ENCODE results near the gene CSF2.
A peak's percentile ranks its signal among the peaks of the same experiment; 100 is the strongest.

The CSF2 gene

DNA sequence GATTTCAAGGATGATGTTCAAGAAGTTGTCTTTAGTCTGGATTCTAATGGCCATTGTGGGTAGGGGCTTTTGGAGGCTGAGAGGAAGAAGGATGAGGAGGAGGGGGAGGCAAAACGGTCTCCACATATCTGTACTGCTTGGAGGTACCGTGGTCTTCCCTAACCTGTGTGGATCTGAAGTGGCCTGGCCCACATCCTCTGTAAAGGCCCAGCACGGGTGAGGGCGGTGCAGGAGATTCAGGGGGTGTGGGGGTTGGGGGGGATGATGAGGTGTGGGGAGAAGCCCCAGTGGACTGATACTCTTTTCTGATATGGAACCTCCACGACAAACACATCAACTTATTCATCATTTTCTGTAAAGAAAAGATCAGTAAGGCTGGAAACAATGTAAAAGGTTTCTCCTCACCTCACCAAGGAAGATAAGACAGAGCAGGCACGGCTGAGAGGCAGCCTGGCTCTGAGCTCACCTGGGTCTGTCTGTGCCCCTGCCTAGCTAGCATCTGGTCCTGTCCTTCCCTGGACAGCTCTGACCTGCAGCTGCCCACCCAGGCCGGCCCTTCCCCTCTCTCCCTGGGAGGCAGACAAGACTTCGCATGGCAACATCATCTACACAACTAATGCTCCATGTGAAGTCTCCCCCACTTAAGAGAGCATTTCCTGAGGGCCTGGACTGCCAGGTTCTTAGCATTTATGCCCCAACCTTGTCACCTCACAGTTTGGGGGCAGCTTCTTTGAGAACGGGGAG, 18.7 kb upstream of the CSF2 start:
- no peak for DNase-seq (ENCODE audit: low read depth)

DNA sequence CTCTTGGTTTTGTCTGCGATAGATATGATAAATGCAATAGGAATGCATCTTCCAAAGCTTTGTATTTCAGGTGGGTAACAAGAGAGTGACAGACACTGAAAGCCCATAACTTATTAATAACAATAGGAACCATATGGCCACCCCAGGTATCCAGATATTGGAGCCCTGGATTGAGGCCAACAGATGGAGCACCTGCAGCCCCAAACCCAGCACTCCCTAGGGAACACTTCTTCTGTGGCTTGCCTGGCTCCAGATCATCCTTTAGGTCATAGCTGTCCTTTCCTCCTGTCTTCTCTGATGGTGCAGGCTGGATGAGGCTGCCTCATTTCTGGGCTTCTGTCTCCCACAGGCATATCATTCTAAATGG, 18.2 kb upstream of the CSF2 start:
- DNase-seq (ENCODE audit: low read depth), result no peak

DNA sequence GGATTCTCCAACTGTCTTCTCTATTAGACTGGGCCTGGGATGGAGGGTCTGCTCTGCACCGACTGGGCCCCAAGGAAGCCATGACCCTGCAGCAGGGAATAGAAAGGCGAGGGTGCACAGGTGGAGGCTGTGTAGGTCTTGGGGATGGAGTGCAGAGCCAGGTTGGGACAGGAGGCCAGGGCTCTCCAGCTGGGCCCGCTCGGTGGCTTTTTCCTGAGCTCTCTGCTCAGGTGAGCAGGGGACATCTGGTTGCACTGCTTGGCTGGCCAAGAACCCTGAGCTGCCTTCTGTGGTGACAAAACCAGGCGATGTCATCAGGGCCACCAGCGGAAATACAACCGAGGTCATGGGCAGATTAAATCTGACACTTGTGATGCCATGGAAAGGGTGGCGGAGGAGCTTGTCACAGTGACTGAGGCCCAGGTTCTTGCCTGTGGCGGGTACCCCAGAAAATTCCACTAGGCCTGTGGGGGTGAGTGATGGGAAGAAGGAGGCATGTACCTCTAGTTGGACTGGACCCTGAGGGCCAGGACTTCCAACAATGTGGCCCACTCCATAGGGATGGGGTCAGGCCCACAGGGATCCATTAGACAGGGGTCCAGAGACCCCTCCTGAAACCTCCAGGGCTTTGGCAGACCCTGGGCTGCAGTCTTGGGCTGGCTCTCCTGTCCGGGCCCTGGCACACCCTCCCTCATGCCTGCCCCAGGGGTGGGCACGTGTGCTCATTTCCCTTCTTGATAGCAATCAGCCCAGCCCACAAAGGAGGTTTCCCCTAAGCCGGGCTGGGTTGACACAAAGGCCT, 17.6 kb upstream of the CSF2 start:
- peak; percentile 51 for DNase-seq (ENCODE audit: low read depth)

DNA sequence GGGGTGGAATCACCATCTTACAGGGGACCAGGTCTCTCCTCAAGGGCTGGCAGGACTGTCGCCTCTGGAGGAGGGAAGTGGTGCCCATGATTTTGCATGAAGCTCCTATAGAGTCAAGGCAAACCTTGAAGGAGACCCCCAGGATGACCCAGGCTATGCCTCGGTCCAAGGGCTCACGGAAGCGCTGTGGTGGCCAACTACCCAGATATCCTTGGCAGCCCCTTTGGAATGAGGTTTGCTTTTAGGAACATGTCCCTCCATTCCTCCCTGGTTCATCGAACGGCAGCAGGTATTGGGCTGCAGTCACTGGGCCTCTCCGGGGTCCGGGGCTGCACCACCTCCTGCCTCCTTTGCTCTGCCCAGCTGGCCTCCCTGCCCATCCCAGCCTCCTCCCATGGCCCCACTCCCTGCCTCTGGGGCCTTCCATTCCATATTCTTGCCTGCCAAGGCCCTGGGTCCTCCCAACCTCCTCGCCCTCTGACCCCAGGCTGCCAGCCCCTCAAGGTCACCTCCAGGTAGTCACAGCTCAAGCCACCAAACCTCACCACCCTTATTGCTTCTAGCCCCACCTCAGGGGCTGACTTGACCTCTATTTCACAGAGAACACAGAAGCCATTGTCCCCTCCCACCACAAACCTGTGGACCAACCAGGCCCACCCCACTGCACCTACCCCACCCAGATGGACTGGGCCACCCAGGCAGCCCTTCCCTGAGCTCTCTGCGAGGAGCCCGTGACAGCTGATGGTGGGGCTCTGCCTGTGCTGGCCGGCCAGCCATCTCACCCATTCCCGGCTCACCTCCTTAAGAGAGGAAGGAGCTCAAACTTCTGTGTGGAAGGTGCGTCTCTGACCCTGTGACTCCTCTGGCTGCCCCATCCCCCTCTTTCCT, 16.7 kb upstream of the CSF2 start:
- DNase-seq (ENCODE audit: low read depth), result no peak

DNA sequence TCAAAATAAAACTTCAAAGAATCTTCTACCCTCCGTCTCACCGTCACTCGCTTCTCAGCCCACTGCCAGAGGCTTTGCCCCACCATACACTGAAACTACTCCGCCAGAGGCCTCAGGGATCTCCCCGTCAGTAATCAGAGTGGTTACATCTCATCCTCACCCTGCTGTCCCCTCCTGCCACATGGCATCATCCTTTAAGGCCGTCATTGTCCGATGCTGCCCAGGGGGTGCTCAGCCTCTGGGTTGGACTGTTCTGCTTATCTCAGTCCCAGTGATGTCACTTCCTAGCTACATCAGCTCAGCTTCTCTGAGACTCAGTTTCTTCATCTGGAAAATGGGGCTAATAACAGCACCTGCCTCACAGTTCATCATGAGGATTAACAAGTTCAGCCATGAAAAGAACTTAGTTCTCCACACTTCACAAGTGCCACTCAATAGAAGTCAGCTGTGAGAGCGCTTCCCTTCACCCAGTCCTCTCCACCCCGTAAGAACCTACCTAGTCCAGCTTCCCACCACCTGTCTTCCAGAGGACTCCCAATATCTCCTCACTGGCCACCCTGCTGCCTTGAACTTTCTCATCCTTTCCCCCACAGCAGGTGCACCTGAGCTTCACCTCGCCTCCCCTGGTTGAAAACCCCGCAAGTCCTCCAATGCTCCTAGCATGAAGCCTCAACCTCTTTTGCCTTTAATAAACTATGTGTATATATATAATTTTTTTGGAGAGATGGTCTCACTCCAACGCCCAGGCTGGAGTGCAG, 15.9 kb upstream of the CSF2 start:
- DNase-seq (ENCODE audit: low read depth), result no peak

DNA sequence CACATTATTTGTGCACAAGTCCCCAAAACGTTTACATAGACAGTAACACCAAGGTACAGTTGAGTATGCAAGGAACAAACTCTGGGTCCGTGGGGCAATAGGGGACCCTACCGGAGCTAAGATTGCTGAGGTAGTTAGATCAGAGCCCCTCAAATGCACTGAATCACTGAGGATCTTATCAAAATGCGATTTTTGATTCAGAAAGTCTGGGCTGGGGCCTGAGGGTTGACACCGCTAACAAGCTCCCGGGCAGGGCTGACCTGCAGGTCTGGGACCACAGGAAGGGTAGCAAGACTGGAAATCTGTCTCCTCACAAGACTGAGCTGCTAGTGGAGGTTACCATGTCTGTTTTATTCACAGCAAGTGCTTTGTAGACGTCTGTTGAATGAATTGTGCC, 14.9 kb upstream of the CSF2 start:
- no peak for DNase-seq (ENCODE audit: low read depth)

DNA sequence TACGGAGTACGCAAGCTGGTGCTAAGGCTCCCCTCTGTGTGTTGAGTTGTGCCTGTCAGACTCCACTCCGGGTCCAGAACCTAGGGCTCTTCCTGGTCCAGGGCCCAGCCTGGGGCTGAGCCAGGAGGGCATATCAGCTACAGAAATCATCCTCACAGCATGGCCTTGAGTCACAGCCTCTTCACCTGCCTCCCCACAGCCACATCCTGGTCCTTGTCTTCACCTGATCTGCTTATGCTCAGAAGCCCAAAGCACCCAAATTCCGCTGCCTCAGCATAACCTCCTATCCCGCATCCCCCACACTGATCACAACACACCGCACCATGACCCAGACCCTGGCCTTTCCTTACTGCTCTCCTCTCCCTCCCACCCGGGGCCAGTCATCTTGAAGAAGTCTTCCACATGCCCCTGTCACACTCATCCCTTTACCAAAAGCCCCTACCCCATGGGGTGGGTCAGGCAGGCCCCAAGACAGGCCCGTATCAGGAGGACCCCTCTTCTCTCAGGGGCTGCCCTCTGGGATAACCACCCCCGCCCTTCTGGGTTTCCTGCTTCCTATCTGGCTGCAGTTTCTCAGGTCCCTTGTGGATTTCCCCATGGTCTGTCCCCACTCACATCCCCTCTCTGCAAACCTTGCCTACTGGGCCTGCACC, 14.4 kb upstream of the CSF2 start:
- DNase-seq (ENCODE audit: low read depth), result no peak

DNA sequence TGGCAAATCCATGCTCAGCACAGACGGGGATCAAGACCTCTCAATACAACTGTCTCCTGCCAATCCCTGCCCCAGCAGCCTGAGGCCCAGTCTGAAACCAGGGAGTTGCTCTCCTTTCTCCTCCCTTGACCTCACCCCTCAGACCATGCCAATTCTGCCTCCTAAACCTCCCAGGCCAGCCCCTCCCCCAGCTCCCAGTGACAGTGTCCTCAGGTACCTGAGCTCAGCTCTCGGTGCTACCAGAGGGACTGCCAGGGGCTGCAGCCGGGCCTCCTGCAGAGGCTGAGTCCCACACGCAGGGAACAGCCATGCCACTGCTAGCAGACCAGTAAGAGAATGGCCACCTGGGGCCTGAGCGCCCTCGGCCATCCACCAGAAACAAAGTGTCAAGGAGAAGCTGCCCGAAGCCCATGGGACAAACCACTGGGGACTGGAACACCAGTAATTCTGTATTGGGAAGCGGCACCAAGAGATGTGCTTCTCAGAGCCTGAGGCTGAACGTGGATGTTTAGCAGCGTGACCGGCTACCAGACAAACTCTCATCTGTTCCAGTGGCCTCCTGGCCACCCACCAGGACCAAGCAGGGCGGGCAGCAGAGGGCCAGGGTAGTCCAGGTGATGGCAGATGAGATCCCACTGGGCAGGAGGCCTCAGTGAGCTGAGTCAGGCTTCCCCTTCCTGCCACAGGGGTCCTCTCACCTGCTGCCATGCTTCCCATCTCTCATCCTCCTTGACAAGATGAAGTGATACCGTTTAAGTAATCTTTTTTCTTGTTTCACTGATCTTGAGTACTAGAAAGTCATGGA, 13.7 kb upstream of the CSF2 start:
- no peak for DNase-seq (ENCODE audit: low read depth)

DNA sequence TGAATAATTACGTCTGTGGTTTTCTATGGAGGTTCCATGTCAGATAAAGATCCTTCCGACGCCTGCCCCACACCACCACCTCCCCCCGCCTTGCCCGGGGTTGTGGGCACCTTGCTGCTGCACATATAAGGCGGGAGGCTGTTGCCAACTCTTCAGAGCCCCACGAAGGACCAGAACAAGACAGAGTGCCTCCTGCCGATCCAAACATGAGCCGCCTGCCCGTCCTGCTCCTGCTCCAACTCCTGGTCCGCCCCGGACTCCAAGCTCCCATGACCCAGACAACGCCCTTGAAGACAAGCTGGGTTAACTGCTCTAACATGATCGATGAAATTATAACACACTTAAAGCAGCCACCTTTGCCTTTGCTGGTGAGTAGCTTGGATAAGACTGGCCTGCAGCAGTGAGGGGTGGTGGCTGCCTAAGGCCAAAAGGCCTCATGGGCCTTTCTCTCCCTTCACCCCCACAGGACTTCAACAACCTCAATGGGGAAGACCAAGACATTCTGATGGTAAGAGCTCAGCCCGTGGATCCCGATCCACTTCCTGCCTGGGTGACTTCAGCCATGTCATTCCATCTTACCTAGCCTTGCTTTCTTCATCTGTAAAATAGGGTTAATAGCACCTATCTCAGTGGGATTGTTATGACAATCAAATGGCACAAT, 13.0 kb upstream of the CSF2 start, which contains the start of gene IL3:
IL3 (plus strand) TSS at position 155 of the 661 bp plus-strand sequence; CDS start at position 207, 52 bp downstream.
- no peak for DNase-seq (ENCODE audit: low read depth)

DNA sequence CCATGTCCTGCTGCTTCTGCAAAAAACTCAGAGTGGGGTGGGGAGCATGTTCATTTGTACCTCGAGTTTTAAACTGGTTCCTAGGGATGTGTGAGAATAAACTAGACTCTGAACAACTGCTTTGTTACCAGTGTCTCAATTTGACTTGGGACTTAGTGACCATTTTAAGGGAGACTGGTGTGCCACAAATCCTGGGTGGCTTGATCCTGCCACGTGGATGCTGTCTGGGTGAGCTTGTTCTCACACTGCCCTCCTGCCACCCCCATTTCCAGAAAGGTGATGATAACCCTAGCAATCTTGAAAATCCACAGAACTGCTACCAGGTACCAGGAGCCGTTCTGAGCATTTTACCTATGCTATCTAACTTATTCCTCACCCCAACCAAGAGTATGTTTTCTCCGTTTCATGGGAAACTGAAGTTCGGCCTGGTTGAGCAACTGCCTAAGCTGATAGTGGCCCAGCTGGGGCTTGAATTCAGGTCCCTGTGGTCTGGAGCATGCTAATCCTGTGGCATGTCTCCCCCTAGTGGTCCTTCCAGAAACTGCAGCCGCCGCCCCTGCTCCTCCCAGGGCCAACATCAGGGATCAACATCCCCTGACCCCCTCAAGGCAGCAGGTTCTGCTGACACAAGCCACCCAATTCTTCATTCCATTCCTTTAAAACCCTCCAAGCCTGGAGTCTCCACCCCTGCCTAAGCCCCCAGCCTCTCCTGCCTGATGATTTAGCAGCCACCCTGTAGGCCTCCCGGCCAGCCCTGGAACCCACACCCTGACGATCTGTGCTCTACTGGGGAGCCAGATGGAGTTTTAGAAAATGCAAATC, 10.3 kb upstream of the CSF2 start:
- peak; percentile 58 for DNase-seq (ENCODE audit: low read depth)

DNA sequence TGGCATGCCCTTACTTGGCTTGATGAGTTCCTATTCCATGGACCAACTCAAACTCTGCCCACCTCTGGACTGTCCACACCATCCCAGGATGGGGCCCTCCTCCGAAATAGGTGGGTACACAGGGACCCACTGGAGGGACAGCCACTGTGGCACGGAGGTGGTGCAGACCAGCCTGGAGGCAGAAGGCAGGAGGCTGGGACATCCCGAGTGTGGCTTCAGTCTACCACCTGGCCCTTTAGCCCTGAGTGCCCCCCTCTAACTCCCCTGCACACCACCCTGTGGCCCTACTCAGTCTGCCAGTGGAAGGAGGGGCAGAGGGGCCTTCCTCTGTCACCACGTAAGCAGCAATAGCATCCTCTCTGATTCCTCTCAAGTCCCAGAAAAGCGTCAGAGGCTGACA, 9.4 kb upstream of the CSF2 start:
- no peak for DNase-seq (ENCODE audit: low read depth)

DNA sequence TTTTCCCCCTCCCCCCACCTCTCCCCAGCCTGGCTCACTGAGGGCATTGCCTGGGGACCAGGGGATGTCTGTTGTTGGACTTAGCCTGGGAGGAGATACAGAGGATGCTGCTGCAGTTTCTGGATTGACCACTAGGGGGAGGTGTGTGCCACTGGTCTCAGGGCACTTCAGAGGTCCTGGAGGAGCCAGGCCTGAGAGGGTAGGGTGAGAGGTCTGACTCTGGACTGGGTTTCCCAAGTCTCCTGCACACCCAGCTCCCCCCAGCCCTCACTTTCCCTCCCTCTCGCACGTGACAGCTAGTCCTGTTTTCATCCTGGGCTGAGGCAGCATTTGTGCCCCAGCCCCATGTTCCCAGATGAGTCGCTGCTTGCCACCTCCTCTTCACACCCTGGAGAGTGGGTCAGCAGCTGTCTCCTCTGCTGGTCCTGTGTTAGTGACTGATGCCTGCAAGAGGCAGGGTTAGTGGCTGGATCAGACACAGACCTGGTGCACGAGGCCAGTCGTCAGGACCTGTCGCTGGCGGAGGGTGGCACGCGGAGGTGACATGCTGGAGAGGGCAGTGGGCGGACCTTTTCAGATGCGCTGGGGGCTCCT, 8.8 kb upstream of the CSF2 start:
- DNase-seq (ENCODE audit: low read depth), result peak; percentile 72

DNA sequence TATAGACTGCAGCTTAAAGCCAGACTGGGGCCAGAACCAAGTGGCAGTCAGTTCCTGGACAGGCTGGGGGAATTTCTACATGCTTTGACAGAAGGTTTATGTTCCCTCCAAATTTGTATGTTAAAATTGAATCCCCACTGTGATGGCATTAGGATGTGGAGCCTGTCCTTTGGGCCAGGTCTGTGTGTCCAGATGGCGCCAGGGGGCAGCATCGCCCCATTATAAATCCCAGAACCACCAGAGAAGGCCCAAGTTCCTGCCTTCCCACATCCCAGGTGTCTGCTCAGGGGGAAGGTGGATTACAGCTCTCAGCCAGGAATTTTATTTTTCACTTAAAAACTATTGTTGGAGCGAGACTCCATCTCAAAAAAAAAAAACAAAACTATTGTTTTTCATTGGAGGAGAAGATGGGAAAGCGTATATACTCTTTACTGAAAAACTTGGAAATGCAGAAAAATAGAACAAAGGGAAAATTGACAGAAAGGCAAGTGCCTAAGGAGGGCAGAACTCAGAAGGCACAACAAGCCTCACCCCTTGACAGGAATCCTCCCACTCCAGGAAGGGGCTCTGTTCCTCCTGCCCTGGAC, 8.1 kb upstream of the CSF2 start:
- DNase-seq (ENCODE audit: low read depth), result no peak

DNA sequence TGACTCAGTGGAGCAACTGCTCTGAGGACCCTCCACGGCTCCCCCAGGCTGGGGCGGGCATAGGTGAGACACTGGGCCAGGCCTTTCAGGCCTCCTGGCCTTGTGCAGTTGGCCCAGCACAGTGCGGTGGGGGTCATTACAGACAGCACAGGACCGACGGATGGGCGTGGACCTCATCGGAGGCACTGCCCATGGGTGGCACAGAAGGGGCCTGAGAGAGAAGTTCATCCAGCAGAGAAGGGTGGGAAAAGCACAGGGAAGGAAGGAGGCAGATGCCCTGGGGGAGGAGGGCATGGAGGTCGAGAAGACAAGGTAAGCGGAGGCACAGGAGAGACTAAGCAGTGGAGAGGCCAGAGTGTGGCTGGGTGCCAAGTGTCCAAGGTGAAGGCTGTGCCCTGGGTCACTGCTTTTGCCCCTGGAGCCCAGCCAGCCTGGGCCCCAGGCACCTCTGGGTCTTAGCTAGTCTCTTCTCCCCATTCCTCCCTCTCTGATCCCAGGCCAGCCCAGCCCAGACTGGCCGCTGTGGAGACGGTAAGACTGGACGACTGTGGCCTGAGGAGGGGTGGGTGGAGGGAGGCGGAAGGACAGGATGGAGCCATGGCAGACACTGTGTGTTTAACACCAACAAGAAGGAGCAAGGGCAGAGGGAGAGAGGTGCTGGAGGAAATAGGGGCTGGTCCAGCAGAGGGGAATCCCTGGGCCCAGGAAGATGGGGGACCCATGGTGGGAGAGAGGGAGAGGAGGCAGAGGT, 7.5 kb upstream of the CSF2 start:
- no peak for DNase-seq (ENCODE audit: low read depth)

DNA sequence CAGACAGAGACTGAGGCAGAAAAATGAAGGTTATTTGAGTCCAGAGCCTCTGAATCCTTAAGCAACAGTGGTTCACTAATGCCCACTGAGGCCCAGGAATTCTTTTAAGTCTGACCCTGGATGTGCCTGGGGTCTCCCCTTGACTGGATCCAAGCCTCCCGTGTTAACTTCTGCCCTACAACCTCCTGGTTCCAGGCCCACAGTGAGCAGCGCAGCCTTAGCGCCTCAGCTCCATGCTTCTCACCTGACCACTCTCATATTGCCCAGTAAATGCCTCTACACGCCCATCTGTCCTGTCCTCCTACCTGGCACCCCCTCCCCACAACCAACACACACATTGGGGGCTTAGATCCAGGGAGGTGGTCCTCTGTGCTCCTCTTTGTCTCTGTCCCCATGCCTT, 6.7 kb upstream of the CSF2 start:
- DNase-seq (ENCODE audit: low read depth), result no peak

DNA sequence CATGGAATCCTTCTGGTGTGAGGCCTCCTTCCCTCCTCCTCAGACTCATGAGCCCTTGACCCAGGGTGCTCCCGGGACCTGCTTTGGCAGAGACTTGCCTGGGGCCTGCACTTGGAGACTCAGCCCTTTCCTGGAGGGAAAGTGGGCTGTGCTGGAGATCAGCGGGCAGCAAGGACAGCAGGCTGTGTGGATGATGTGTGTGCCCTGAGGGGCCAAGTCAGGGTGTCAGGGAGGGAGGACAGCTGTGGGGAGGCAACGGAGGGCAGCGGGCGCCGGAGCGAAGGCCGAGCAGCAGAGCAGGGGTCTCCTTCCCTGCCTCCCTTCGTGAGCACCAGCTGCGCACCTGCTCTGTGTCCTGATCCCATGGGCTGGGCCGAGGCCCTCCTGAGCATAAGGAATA, 6.1 kb upstream of the CSF2 start:
- no peak for DNase-seq (ENCODE audit: low read depth)
